ENCODE data around the gene TSC2. TPM values are rescaled to one million over a fixed set of nuclear protein-coding genes. Genes with fewer than 3 reads are reported as not detected.

The TSC2 gene
- total RNA-seq, 1 donor, result 78.9 TPM

DNA sequence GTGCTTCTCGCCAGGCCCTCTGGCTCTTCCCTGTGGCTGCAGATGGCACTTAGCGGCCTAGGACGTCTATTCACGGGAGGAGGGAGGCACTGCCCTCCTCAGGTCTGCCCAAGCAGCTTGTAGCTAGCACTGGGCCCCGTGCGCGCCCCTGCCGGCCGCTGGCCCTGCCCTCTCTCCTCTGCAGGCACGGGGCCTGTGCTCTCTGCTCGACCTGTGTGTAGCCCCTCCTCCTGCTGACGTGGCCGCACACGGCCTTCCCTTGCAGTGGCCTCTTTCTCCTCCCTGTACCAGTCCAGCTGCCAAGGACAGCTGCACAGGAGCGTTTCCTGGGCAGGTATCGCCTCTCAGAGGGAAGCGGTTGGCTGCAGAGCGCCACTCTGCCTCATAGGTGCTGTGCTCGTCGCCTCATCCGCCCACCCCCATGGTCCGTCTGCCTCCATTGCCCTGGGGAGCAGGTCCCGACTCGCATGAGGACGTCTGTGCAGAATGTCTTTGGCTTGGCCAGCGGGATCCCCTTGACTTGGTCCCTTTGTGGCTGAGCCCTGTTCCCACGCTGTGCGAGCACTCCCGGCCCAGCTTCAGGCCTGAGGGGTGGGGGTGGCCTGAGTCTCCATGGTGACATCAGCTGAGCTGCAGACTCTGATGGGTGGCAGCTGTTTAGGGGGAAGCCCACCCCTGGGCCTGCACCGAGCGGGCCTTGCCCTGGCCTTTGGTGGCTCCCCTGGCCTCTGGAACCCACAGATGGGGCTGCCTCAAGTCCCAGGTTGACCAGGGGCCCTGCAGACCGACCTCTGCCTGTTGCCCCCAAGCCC, 34.6 kb downstream of the TSC2 start:
- H3K4me1 ChIP-seq (ENCODE audit: insufficient read depth, low read length), result no peaks in the 10 kb centered on the region
- H2AFZ ChIP-seq (ENCODE audit: low read length), result no peak overlapping the region
- H3K4me3 ChIP-seq (ENCODE audit: insufficient read depth, low read length), result no peak overlapping the region
- DNase-seq (ENCODE audit: insufficient read length, low spot score, missing footprints), result peak; percentile 93
- H3K79me2 ChIP-seq (ENCODE audit: insufficient read depth, low read length), result no peaks in the 10 kb centered on the region
- peaks cover 42% of the 10 kb centered on the region for H3K36me3 ChIP-seq (ENCODE audit: insufficient read depth, low read length)
- TF ChIP-seq, protein P1, sequence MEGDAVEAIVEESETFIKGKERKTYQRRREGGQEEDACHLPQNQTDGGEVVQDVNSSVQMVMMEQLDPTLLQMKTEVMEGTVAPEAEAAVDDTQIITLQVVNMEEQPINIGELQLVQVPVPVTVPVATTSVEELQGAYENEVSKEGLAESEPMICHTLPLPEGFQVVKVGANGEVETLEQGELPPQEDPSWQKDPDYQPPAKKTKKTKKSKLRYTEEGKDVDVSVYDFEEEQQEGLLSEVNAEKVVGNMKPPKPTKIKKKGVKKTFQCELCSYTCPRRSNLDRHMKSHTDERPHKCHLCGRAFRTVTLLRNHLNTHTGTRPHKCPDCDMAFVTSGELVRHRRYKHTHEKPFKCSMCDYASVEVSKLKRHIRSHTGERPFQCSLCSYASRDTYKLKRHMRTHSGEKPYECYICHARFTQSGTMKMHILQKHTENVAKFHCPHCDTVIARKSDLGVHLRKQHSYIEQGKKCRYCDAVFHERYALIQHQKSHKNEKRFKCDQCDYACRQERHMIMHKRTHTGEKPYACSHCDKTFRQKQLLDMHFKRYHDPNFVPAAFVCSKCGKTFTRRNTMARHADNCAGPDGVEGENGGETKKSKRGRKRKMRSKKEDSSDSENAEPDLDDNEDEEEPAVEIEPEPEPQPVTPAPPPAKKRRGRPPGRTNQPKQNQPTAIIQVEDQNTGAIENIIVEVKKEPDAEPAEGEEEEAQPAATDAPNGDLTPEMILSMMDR (IDR thresholded peaks at IDR 0.05; ENCODE audit: extremely low read depth, low read depth, low read length), result no peak
- H3K27me3 ChIP-seq (ENCODE audit: insufficient read depth, low read length), result no peaks in the 10 kb centered on the region
- H4K20me1 ChIP-seq (ENCODE audit: insufficient read depth, low read length), result peaks cover 8% of the 10 kb centered on the region
- H3K4me2 ChIP-seq (ENCODE audit: insufficient read depth, low read length), result no peak overlapping the region
- H3K9me3 ChIP-seq (ENCODE audit: low read depth, low read length), result no peaks in the 10 kb centered on the region
- no peak overlapping the region for H3K27ac ChIP-seq (ENCODE audit: low read depth, low read length)

- H3K27ac ChIP-seq (ENCODE audit: low read depth, low read length), result no peak overlapping the region
- H4K20me1 ChIP-seq (ENCODE audit: insufficient read depth, low read length), result peaks cover 10% of the 10 kb centered on the region
- no peak overlapping the region for H2AFZ ChIP-seq (ENCODE audit: low read length)
- H3K79me2 ChIP-seq (ENCODE audit: insufficient read depth, low read length), result no peaks in the 10 kb centered on the region
- no peak for DNase-seq (ENCODE audit: insufficient read length, low spot score, missing footprints)
- H3K27me3 ChIP-seq (ENCODE audit: insufficient read depth, low read length), result no peaks in the 10 kb centered on the region
- H3K4me3 ChIP-seq (ENCODE audit: insufficient read depth, low read length), result no peak overlapping the region
- no peaks in the 10 kb centered on the region for H3K9me3 ChIP-seq (ENCODE audit: low read depth, low read length)
- TF ChIP-seq, protein P1 (IDR thresholded peaks at IDR 0.05; ENCODE audit: extremely low read depth, low read depth, low read length), result no peak
- peaks cover 40% of the 10 kb centered on the region for H3K36me3 ChIP-seq (ENCODE audit: insufficient read depth, low read length)
- no peaks in the 10 kb centered on the region for H3K4me1 ChIP-seq (ENCODE audit: insufficient read depth, low read length)
- no peak overlapping the region for H3K4me2 ChIP-seq (ENCODE audit: insufficient read depth, low read length)
Observed at GRCh38 chr16:2082983-2083364, 35.2 kb downstream of the TSC2 start.

- no peak overlapping the region for H2AFZ ChIP-seq (ENCODE audit: low read length)
- no peaks in the 10 kb centered on the region for H3K4me1 ChIP-seq (ENCODE audit: insufficient read depth, low read length)
- H3K27me3 ChIP-seq (ENCODE audit: insufficient read depth, low read length), result no peaks in the 10 kb centered on the region
- TF ChIP-seq, protein P1 (IDR thresholded peaks at IDR 0.05; ENCODE audit: extremely low read depth, low read depth, low read length), result no peak
- peaks cover 44% of the 10 kb centered on the region for H3K36me3 ChIP-seq (ENCODE audit: insufficient read depth, low read length)
- no peaks in the 10 kb centered on the region for H3K9me3 ChIP-seq (ENCODE audit: low read depth, low read length)
- DNase-seq (ENCODE audit: insufficient read length, low spot score, missing footprints), result peak; percentile 90
- no peaks in the 10 kb centered on the region for H3K79me2 ChIP-seq (ENCODE audit: insufficient read depth, low read length)
- H3K27ac ChIP-seq (ENCODE audit: low read depth, low read length), result no peak overlapping the region
- H4K20me1 ChIP-seq (ENCODE audit: insufficient read depth, low read length), result peaks cover 10% of the 10 kb centered on the region
- H3K4me3 ChIP-seq (ENCODE audit: insufficient read depth, low read length), result no peak overlapping the region
- no peak overlapping the region for H3K4me2 ChIP-seq (ENCODE audit: insufficient read depth, low read length)
Observed at GRCh38 chr16:2083409-2083808, 35.6 kb downstream of the TSC2 start.

GRCh38 chr16:2083876-2084780, 36.3 kb downstream of the TSC2 start:
- Histone ChIP-seq H3K27ac (ENCODE audit: low read depth, low read length) (no peak overlapping the region), H3K4me2 (ENCODE audit: insufficient read depth, low read length) (no peak overlapping the region), H3K36me3 (ENCODE audit: insufficient read depth, low read length) (peaks cover 48% of the 10 kb centered on the region), H3K27me3 (ENCODE audit: insufficient read depth, low read length) (no peaks in the 10 kb centered on the region), H4K20me1 (ENCODE audit: insufficient read depth, low read length) (peaks cover 14% of the 10 kb centered on the region), H3K4me3 (ENCODE audit: insufficient read depth, low read length) (no peak overlapping the region), H3K4me1 (ENCODE audit: insufficient read depth, low read length) (no peaks in the 10 kb centered on the region), H3K79me2 (ENCODE audit: insufficient read depth, low read length) (no peaks in the 10 kb centered on the region), H3K9me3 (ENCODE audit: low read depth, low read length) (no peaks in the 10 kb centered on the region), H2AFZ (ENCODE audit: low read length) (no peak overlapping the region)
- peak; percentile 93 for DNase-seq (ENCODE audit: insufficient read length, low spot score, missing footprints)
- TF ChIP-seq, protein P1 (IDR thresholded peaks at IDR 0.05; ENCODE audit: extremely low read depth, low read depth, low read length), result no peak

All from osteoblast (primary cell).